IMR-90 (cell line): ENCODE results near the gene TMEM63C. TPM values are rescaled to one million over a fixed set of nuclear protein-coding genes. Genes with fewer than 3 reads are reported as not detected.

Experiments
- ATAC-seq: fragments of 200-7000 bp; cut with Tn5 transposase; 2 replicates; pipeline ENCODE4 v1.9.1; 2020; ENCODE audit warnings: low read depth, mild to moderate bottlenecking, moderate library complexity
- BruUV-seq: library from RNA; stranded (reverse); fragments of 400-500 nt; replicated peaks from 2 replicates; lab custom pipeline; 2021; lab: Mats Ljungman, UMichigan
- CTCF ChIA-PET: fragments of 300-600 bp; formaldehyde crosslinking; extraction: SDS; loops from one replicate; lab custom pipeline; 2021; ENCODE audit warnings: antibody characterized with exemption; lab: Yijun Ruan, JAX
- POLR2A ChIA-PET: fragments of 300-600 bp; sonication (Branson Sonifier 250); formaldehyde crosslinking; loops from one replicate; lab custom pipeline; 2022; ENCODE audit warnings: antibody characterized with exemption; ENCODE audit not compliant: unreplicated experiment; lab: Charles Lee
- DNase-seq: peaks from one replicate; pipeline ENCODE4 v3.0.0; 2013
- H2AFZ ChIP-seq: replicated peaks from 2 replicates; pipeline ENCODE3; 2013; ENCODE audit warnings: low read length, mild to moderate bottlenecking; ENCODE audit not compliant: poor library complexity
- H2AK5ac ChIP-seq: 2 replicates; pipeline ENCODE4 v1.6.1; 2013; ENCODE audit warnings: low read depth, low read length, inconsistent platforms
- H2AK9ac ChIP-seq: replicated peaks from 2 replicates; pipeline ENCODE3; 2013; ENCODE audit warnings: mild to moderate bottlenecking, low read depth, low read length, moderate library complexity; ENCODE audit not compliant: poor library complexity
- H2BK120ac ChIP-seq: 2 replicates; pipeline ENCODE4 v1.6.1; 2013; ENCODE audit warnings: low read depth, low read length, inconsistent platforms
- H2BK15ac ChIP-seq: 3 replicates; pipeline ENCODE4 v1.6.1; 2013; ENCODE audit warnings: low read depth, low read length, inconsistent platforms
- H2BK20ac ChIP-seq: 2 replicates; pipeline ENCODE4 v1.6.1; 2013; ENCODE audit warnings: low read depth, mild to moderate bottlenecking, inconsistent platforms, low read length, moderate library complexity
- H2BK5ac ChIP-seq: 2 replicates; pipeline ENCODE4 v1.6.1; 2013; ENCODE audit warnings: mild to moderate bottlenecking, low read depth, low read length, inconsistent platforms; ENCODE audit not compliant: poor library complexity, severe bottlenecking
- H3K14ac ChIP-seq: replicated peaks from 2 replicates; pipeline ENCODE4 v1.6.1; 2013; ENCODE audit warnings: low read depth, low read length, inconsistent platforms
- H3K18ac ChIP-seq: 2 replicates; pipeline ENCODE4 v1.6.1; 2013; ENCODE audit warnings: low read depth, low read length, control low read depth
- H3K23ac ChIP-seq: 2 replicates; pipeline ENCODE4 v1.6.1; 2013; ENCODE audit warnings: low read depth, low read length, inconsistent platforms
- H3K27ac ChIP-seq: 2 replicates; pipeline ENCODE4 v1.5.1; 2013; ENCODE audit warnings: mild to moderate bottlenecking, control low read depth, low read length; ENCODE audit not compliant: insufficient read depth
- H3K27me3 ChIP-seq: 2 replicates; pipeline ENCODE4 v1.6.1; 2013; ENCODE audit warnings: low read length; ENCODE audit not compliant: control insufficient read depth, insufficient read depth
- H3K36me3 ChIP-seq: 2 replicates; pipeline ENCODE4 v1.6.1; 2013; ENCODE audit warnings: low read length, mixed read lengths; ENCODE audit not compliant: control insufficient read depth, insufficient read depth
- H3K4ac ChIP-seq: 2 replicates; pipeline ENCODE4 v1.6.1; 2013; ENCODE audit warnings: low read depth, low read length, inconsistent platforms
- H3K4me1 ChIP-seq: 2 replicates; pipeline ENCODE4 v1.6.1; 2013; ENCODE audit warnings: low read length, mixed read lengths; ENCODE audit not compliant: control insufficient read depth, insufficient read depth
- H3K4me2 ChIP-seq: 2 replicates; pipeline ENCODE4 v1.6.1; 2013; ENCODE audit warnings: low read depth, mild to moderate bottlenecking, control low read depth, low read length, moderate library complexity
- H3K4me3 ChIP-seq: 2 replicates; pipeline ENCODE4 v1.5.1; 2013; ENCODE audit warnings: low read depth, mild to moderate bottlenecking, control low read depth, low read length, moderate library complexity; ENCODE audit not compliant: insufficient read depth
- H3K56ac ChIP-seq: 2 replicates; pipeline ENCODE4 v1.6.1; 2013; ENCODE audit warnings: low read length, inconsistent platforms; ENCODE audit not compliant: insufficient read depth; ENCODE audit errors: extremely low read depth
- H3K79me1 ChIP-seq, 2 experiments: 2 replicates each; pipeline ENCODE4 v1.6.1; 2013; ENCODE audit warnings: low read length in 2 of 2, inconsistent platforms in 1 of 2, low read depth in 1 of 2
- H3K9ac ChIP-seq: 2 replicates; pipeline ENCODE4 v1.6.1; 2013; ENCODE audit warnings: low read depth, low read length, control low read depth
- H3K9me1 ChIP-seq: 2 replicates; pipeline ENCODE4 v1.6.1; 2013; ENCODE audit warnings: low read length, inconsistent platforms; ENCODE audit not compliant: insufficient read depth
- H3K9me3 ChIP-seq: 2 replicates; pipeline ENCODE4 v1.6.1; 2013; ENCODE audit warnings: low read length; ENCODE audit not compliant: control insufficient read depth, insufficient read depth
- H4K20me1 ChIP-seq: 2 replicates; pipeline ENCODE4 v1.6.1; 2013; ENCODE audit warnings: low read length, inconsistent platforms; ENCODE audit not compliant: insufficient read depth
- H4K5ac ChIP-seq: 2 replicates; pipeline ENCODE4 v1.6.1; 2013; ENCODE audit warnings: mild to moderate bottlenecking, low read depth, low read length, control low read depth
- H4K8ac ChIP-seq, 2 experiments: 2 replicates each; pipeline ENCODE4 v1.6.1; 2013; ENCODE audit warnings: low read depth in 2 of 2, low read length in 2 of 2, control low read depth in 1 of 2, inconsistent platforms in 1 of 2
- H4K91ac ChIP-seq: 2 replicates; pipeline ENCODE4 v1.6.1; 2013; ENCODE audit warnings: low read depth, low read length, inconsistent platforms; ENCODE audit not compliant: insufficient read depth
- MAZ ChIP-seq: IDR thresholded peaks from 2 replicates; pipeline ENCODE4 v1.6.1; 2012; ENCODE audit warnings: low read depth, mild to moderate bottlenecking, low read length, improper control_type of control experiment, moderate library complexity, borderline replicate concordance
- MXI1 ChIP-seq: IDR thresholded peaks from 2 replicates; pipeline ENCODE4 v1.6.1; 2012; ENCODE audit warnings: low read depth, mild to moderate bottlenecking, low read length, moderate library complexity, borderline replicate concordance
- RFX5 ChIP-seq: IDR thresholded peaks from 2 replicates; pipeline ENCODE4 v1.8.0; 2012; ENCODE audit warnings: low read depth, mild to moderate bottlenecking, low read length, moderate library complexity
- SMC3 ChIP-seq: fragments of 150-350 bp; IDR thresholded peaks from 2 replicates; pipeline ENCODE4 v1.6.1; 2016; ENCODE audit warnings: low read depth, mild to moderate bottlenecking, antibody characterized with exemption, low read length, moderate library complexity
- WGBS, 2 experiments: methylation state at CpG; one replicate each; pipeline versions ENCODE4 v1.1.5 to v1.1.7; 2013; ENCODE audit warnings: missing lambda C conversion rate in 2 of 2; ENCODE audit not compliant: insufficient read length in 1 of 2; ENCODE audit errors: extremely low coverage in 2 of 2; 5-methylcytosine and 5-hydroxymethylcytosine counted together
- dilution Hi-C: fragments of 300-500 bp; cut with HindIII; formaldehyde crosslinking; loops from one replicate; pipeline ENCODE4 v1.14.3; 2018; ENCODE audit warnings: low sequenced_read_pairs; ENCODE audit not compliant: unreplicated experiment
- in situ Hi-C: fragments of 300-500 bp; cut with MboI; formaldehyde crosslinking; loops from 3 replicates; pipeline ENCODE4 v1.14.3; 2019; ENCODE audit warnings: low sequenced_read_pairs, inconsistent platforms, mixed read lengths
- intact Hi-C: fragments of 100-400 bp; cut with micrococcal nuclease; formaldehyde crosslinking; loops from 2 replicates; pipeline ENCODE4 v1.10.0; 2022
- polyA plus RNA-seq, 3 experiments: library from polyadenylated mRNA; depleted of rRNA; stranded (reverse); fragments of >200 nt; gene quantifications; 2 replicates each; pipeline ENCODE4 v1.2.3, GENCODE V29; 2012; ENCODE audit warnings: low replicate concordance in 1 of 3
- total RNA-seq: library from RNA; depleted of rRNA; stranded (reverse); fragments of >200 nt; gene quantifications from 2 replicates; pipeline ENCODE4 v1.2.3, GENCODE V29; 2012
- TF ChIP-seq, protein P1 (sequence below): fragments of 150-350 bp; IDR thresholded peaks from 2 replicates; pipeline ENCODE4 v1.6.1; 2016; ENCODE audit warnings: low read depth, mild to moderate bottlenecking, low read length, moderate library complexity, borderline replicate concordance

Gene TMEM63C
- total and polyA plus RNA-seq, 2 of the 4 experiments (the other 2 are of a cell fraction): under 0.01 TPM; not detected in 1

DNA sequence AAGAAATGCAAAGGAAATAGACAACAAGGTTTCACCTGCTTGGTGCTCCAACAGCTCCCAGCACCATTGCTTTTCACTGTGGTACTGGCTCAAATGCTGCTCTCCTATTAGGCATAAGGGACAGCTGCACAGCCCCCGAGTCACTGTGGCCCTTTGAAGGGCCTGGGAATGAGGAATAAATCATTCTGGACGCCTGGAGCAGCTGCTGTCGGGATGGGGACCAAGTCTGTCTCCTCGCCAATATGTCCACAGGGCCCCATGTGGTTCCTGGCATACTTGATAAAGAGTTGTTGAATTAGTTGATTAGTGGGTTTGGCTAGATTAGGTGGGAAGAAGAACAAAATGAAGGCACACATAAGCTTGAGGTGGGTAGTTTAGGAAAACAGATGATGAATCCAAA lies 102.5 kb downstream of the TMEM63C start:
- H2BK15ac ChIP-seq: no peak overlapping the region
- dilution Hi-C loops (no loop called here), in situ Hi-C loops (no loop called here), intact Hi-C loops (no loop called here)
- ATAC-seq: no peak
- H3K14ac ChIP-seq: no peak overlapping the region
- no peak overlapping the region for H2AFZ ChIP-seq
- H2AK9ac ChIP-seq: no peak overlapping the region
- H2AK5ac ChIP-seq: no peak overlapping the region
- POLR2A ChIA-PET: no interaction called here
- no peak overlapping the region for H4K5ac ChIP-seq
- peaks cover 25% of the 10 kb centered on the region for H3K36me3 ChIP-seq
- no peaks in the 10 kb centered on the region for H3K4me1 ChIP-seq
- H3K18ac ChIP-seq: no peak overlapping the region
- no peaks in the 10 kb centered on the region for H3K9me1 ChIP-seq
- no peaks in the 10 kb centered on the region for H3K79me1 ChIP-seq
- 50% methylated on average over 4 of the region's 4 CpGs; no CpG with 5 or more reads in 1 of the 2 experiments for WGBS, 2 experiments
- H4K20me1 ChIP-seq: no peaks in the 10 kb centered on the region
- H2BK5ac ChIP-seq: no peak overlapping the region
- H3K9ac ChIP-seq: no peak overlapping the region
- H4K8ac ChIP-seq: no peak overlapping the region
- no peaks in the 10 kb centered on the region for H3K9me3 ChIP-seq
- no peak overlapping the region for H3K4ac ChIP-seq
- CTCF ChIA-PET: no interaction called here
- H3K4me3 ChIP-seq: no peak overlapping the region
- no peak overlapping the region for H3K23ac ChIP-seq
- no peak overlapping the region for H2BK120ac ChIP-seq
- H2BK20ac ChIP-seq: no peak overlapping the region
- no peak overlapping the region for H3K27ac ChIP-seq
- TF ChIP-seq MAZ (no peak), SMC3 (no peak), RFX5 (no peak), MXI1 (no peak)
- TF ChIP-seq, protein P1, sequence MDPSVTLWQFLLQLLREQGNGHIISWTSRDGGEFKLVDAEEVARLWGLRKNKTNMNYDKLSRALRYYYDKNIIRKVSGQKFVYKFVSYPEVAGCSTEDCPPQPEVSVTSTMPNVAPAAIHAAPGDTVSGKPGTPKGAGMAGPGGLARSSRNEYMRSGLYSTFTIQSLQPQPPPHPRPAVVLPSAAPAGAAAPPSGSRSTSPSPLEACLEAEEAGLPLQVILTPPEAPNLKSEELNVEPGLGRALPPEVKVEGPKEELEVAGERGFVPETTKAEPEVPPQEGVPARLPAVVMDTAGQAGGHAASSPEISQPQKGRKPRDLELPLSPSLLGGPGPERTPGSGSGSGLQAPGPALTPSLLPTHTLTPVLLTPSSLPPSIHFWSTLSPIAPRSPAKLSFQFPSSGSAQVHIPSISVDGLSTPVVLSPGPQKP: no peak
- H3K27me3 ChIP-seq: no peaks in the 10 kb centered on the region
- H3K56ac ChIP-seq: no peak overlapping the region
- H4K91ac ChIP-seq: no peak overlapping the region
- no peak for DNase-seq
- H3K4me2 ChIP-seq: no peak overlapping the region
- no TSS peak for BruUV-seq
